GM19025 (cell line): Measurements from ENCODE around the gene WDR90.
A peak's percentile ranks its signal among the peaks of the same experiment; 100 is the strongest.

Experiments
- ATAC-seq: cut with Tn5 transposase; IDR thresholded peaks from one replicate; pipeline ENCODE4 v1.9.1; 2021; ENCODE audit warnings: mild to moderate bottlenecking, low read depth, moderate library complexity; ENCODE audit not compliant: unreplicated experiment

The WDR90 gene

DNA sequence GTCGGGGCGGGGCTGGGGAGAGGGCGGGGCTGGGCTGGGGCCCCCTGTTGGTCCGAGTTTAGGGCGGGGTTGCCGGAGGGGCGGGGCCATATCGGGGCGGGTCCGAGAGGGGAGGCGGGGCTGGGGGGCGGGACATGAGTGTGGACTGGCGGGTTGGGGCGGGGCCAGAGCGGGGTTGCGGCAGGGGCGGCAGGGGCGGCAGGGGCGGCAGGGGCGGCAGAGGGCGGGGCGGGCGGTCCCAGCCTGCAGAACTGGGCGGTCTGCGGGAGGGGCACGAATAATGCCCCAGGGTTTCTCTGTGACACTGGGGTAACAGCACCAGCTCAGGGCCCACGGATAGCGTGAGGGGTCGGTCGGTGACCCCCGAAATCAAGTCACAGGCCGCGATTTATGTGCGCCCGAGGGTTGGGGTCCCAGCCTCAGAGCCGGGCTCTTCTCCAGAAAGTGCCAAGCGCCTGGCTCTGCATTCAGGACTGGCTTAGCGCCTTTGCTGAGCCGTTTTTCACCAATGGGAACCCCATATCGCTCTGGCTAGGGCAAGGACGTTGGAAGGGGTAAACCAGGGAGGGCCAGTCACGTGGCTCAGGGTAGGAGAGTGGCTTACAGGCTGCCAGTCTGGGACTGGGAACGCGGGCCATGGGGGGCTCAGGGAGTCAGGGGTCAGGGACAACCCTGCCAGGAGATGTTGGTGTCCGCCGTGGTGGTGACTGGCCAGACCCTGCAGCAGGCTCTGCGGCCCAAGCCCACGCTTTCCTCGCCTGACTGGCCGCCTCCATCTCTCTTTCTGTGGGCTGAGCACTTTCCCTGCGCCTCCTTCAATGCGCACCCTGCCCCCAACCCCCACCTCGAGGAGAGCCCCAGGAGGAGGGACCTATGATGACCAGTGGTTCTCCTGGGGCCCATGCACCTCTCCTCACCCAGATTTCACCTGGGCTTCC lies 11.8 kb upstream of the WDR90 start:
- ATAC-seq, result no peak

DNA sequence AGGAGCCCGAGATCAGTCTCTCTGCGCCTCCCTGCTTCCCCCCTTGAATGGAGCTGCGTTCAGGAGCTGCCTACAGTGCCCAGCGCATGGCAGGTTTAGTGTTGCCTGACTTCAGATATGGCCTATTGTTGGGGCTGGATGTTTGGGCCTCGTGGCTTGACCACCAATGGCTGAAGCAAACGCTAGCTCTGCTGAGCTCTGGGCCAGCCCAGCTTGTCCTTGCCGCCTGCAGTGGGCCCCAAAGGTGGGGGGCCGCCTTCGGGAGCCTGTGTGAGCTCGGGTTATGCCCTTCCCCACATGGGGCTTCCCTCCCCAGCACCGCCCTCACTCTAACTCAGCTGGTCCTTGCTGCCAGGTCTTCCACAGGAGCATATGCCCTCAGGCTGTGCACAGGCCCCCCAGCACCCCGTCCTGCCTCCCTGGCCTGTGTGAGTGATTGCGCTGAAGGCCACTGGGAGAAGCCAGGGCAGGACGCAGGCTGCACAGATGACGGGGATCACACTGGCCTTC lies 11.1 kb upstream of the WDR90 start:
- no peak for ATAC-seq

DNA sequence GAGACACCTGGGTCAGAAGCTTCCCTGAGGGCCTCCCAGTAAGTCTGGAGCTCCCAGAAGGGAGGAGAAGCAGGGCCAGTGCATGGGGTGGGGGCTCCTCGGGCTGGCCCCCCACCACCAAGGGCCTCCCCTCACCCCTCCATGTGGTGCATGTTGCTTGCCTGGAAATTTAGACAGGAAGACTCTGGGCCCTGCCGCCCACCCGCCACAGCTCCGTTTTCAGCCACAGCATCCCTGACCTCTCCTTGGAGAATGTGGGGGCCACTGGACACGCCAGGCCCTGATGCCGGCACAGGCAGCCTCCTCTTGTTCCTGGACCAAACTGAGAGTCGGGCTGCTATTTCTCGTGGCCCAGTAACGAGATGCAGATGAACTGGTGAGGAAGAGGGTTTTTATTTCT lies 10.3 kb upstream of the WDR90 start:
- ATAC-seq, result no peak

DNA sequence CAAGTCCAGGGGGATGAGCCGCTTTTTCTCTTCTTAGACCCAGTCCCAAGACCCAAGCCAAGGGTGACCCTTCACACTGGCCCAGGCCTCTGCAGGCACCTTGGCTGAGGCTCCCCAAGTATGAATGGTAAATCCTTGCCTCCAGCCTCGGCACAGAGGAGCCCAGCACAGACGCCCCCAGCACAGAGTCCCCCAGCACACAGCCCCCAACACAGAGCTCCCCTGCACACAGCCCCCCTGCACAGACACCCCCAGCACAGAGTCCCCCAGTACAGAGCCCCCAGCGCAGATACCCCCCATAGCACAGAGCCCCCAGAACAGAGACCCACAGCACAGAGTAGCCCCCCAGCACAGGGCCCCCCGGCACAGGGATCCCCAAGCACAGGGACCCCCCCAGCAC lies 8.6 kb upstream of the WDR90 start:
- ATAC-seq, result no peak

DNA sequence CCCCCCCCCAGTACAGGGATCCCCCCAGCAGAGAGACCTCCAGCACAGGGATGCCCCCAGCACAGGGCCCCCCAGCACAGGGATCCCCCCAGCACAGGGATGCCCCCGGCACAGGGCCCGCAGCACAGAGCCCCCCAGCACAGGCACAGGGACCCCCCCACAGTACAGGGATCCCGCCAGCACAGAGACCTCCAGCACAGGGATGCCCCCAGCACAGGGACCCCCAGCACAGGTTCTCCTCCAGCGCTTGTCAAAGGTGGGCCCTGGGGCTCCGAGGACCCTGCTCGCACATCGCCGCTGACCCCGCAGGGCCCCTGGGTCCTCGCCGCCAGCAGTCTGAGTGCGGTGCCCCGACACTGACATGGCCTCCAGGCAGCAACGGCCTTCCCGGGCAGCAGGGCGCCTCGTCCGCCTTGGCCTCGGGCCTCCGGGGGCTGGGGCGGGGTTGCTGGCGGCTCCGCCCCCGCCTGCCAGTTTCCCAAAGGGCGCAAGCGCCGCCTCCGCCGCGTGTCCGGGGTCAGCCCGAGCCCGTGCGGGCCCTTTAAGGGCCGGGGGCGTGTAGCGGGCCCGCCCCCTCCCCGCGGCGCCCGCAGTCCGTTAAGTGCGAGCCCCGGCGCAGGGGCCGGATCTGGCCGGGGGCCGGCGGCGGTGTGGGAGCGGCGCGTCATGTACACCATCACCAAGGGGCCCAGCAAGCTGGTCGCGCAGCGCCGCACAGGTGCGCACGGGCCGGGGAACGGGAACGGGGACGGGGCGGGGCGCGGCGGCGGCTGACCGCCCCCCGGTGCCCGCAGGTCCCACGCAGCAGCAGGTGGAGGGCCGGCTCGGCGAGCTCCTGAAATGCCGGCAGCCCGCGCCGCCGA lies 7.6 kb upstream of the WDR90 start, which contains the start of gene MCRIP2:
Gene MCRIP2 (plus strand): TSS at position 503 of the 863 bp plus-strand sequence. CDS start 164 bp downstream, at position 667.
- ATAC-seq, result peak; percentile 43

DNA sequence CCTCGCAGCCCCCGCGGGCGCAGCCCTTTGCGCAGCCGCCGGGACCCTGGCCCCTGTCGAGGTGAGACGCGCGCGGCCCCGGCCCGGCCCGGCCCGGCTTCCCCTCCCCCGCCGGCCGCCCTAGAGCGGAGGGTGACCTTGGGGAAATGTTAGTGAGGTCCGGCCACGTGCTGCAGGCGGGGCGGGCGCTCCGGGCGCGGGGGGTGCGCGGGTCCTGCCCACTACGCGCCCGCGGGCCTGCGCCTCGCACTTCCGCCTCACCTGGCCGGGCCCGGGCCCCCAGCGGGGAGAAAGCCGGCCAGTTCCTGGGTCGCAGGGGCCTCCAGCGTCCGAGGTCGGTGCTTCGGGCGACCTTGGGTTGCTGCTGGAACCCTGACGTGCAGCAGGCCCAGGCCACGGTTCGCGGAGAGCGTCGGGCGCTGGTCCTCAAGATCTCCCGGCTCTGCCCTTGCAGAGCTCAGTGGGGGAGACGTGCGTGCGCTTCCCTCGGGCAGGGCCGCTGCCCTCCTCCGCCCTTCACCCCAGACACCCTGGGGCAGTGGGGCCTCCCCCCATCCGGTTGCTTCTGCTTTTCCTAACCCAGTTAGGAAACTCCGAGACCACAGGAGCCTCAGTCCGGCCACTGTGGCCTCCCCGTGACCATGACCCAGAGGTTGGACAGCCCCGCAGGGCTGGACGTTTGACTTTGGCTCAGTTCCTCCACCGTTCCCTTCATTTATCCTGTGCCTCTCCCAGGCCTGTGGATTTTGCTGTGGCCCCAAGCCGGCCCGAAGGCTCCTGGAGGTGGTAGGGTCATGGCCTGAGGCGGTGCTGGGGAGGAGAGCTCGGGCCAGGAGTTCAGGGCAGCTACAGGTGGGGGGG lies 6.7 kb upstream of the WDR90 start:
- ATAC-seq, result peak; percentile 44

DNA sequence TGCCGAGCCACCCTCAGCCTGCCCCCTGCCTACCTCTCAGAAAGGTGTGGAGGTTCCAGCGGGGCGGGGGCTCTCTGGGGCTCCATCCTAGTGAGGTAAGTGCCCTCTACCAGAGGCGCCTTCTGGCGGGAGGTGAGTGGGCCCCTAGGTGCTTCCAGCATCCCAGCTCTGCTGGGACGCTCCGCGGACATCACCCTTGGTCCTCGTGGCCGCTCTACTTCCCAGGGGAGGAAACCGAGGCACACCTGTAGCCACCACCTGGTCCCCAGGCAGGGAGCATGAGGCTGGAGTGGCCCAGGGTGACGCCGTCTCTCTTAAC lies 6.2 kb upstream of the WDR90 start:
- ATAC-seq, result no peak

DNA sequence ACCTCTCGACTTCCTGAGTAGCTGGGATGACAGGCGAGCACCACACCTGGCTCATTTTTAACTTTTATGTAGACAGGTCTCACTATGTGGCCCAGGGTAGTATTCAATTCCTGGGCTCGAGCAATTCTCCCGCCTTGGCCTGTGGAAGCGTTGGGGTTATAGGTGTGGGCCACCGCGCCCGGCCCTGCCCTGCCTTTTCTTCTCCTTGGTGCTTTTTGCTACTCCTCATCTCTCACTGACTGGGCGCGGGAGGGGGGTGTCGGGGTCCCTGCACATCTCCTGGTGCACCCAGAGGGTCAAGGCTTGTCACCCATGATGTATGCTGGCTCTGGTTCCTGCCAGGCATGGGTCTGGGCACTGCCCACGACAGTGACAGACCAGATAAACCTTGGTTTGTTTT lies 4.6 kb upstream of the WDR90 start:
- ATAC-seq, result no peak

DNA sequence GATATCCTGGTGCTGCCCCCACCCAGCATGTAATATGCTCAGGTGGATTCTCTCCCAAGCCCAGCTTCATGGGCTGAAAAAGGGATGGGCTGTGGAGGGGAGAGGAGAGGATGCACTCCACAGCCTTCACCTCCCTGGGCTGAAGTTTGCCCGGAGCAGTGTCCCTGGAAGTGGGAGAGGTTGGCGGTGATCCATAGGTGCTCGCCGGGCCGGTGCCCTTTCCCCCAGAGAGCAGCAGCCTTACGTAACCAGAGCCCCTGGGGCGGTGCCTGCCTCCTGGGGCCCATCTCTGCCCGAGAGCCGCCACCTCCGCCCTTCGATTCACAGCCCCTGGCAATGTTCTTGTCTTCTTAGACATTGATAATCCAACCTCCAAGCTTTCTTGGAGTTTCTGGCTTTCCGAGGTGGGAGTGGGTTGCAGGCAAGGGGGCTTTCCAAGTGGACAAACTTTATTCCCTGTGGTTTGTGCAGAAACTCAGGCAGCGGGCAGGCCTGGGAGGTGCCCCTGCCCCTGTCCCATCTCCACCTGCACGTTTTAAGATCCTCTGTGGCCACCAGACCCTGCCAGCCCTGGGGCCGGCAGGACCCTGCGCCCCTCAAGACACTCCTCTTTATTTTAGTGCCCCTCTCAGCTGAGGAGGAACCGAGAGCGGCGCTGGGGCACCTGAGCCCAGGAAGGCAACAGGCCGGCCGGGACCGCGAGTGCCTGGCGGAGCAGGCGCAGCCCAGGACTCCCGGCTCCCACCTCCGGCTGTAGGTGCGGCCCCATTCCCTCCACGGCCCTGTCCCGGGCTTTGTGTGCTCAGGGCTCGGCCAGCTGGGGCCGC lies 3.1 kb upstream of the WDR90 start:
- ATAC-seq, result no peak

DNA sequence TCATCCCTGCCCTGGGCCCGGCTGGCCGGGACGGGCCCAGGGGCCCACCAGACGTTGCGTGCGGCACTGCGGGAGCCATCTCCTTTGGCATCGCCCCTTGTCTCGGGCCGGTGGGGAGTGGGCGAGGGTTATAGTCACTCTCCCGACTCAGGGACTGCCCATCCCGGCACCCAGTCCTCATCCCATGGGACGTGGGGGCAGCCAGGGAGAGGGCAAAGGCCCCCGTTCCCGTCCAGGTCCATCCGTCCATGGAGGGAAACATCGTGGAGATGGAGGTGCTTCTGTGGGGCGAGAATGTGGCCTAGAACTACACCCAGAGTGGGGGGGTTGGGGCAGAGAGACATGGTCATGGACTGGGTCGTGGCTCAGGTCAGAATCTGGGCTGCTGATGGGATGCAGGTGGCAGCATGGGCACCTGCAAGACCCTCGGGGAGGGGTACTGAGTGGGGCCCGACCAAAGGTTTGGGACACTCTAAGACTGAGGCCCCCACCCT lies 2.4 kb upstream of the WDR90 start:
- ATAC-seq, result no peak

DNA sequence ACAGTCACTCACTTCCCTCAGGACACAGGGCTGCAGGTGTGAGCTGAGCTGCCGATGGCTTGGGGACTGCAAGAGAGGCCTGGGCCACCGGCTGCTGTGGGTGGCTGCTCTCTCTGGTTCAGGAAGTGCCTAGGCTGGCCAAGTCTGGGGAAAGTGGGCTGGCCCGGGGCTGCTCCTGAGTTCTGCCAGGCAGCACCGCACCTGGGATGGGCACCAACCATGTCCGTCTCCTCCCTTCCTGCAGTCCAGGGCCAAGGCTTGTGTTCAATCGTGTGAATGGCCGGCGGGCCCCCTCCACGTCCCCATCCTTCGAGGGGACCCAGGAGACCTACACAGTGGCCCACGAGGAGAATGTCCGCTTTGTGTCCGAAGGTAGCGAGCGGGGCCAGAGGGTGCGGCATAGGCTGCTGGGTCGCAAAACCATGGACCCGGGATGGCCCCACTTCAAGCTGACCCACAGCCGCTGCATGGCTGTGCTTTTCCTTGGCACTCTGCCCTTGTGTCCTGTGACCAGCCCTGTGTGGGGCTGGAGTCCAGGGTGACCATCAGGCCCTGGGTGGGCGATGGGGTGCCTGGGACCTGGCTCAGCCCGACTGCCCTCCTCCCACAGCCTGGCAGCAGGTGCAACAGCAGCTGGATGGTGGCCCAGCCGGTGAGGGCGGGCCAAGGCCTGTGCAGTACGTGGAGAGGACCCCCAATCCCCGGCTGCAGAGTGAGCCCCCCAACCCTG lies 1.8 kb upstream of the WDR90 start:
- ATAC-seq, result no peak

DNA sequence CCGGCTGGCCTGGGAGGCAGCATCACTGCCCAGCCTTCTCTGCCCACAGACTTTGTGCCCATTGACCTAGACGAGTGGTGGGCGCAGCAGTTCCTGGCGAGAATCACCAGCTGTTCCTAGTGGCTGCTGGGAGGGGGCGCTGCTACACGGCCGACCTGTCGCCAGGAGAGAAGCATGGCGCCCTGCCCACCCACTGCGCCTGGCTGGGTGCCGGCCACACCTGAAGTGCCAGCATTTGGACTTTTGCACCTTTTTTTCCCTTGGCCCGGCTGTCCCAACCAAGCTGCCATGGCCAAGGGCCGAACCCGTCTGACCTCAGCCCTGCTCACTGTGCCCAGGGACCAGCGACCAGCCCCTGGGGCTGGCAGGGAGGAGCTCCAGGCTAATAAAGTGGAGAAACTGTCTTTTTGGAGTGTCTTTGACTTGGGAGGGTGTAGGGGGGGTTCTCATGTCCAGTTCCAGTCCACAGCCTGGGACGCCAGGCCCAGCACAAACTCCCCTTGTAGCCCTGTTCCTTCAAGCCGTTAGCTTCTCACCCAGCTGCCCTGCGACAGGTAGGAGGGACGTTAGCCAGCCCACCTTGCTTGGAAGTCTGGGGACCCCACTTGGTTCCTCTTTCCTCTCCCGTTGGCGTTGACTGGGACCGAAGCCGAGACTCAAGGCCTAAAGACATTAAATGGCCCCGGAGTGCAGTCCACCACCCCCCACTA lies 939 bp upstream of the WDR90 start:
- ATAC-seq, result no peak

DNA sequence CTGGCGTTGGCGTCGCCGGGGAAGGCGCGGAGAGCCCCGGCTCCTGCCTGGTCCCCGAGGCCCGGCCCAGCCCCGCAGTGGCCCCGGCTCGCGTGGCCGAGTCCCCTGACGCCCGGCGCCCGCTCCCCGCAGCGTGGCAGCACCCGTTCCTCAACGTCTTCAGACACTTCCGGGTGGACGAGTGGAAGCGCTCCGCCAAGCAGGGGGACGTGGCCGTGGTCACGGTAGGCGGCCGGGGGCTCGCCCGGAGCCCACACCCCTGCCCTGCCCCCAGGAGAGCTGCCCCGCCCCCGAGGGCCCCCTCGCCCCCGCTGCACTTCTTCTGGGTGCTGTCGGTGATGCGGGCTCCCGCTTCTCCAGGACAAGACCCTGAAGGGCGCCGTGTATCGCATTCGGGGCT lies 466 bp downstream of the WDR90 start:
- peak; percentile 8 for ATAC-seq

DNA sequence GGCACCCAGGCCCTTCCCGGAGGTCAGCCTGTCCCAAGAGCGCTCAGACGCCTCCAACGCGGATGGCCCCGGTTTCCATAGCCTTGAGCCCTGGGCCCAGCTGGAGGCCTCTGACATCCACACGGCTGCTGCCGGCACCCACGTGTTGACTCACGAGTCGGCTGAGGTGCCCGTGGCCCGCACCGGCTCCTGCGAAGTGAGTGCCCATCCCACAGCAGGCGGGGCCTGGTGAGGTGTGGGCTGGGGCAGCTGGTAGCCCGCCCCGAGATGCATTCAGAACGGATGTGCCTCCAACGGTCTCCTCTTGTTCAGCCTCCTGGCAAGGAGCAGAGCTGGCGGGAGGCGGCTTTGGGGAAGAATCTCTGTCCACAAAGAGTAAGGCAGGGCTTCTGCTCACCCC lies 2.7 kb downstream of the WDR90 start:
- no peak for ATAC-seq

DNA sequence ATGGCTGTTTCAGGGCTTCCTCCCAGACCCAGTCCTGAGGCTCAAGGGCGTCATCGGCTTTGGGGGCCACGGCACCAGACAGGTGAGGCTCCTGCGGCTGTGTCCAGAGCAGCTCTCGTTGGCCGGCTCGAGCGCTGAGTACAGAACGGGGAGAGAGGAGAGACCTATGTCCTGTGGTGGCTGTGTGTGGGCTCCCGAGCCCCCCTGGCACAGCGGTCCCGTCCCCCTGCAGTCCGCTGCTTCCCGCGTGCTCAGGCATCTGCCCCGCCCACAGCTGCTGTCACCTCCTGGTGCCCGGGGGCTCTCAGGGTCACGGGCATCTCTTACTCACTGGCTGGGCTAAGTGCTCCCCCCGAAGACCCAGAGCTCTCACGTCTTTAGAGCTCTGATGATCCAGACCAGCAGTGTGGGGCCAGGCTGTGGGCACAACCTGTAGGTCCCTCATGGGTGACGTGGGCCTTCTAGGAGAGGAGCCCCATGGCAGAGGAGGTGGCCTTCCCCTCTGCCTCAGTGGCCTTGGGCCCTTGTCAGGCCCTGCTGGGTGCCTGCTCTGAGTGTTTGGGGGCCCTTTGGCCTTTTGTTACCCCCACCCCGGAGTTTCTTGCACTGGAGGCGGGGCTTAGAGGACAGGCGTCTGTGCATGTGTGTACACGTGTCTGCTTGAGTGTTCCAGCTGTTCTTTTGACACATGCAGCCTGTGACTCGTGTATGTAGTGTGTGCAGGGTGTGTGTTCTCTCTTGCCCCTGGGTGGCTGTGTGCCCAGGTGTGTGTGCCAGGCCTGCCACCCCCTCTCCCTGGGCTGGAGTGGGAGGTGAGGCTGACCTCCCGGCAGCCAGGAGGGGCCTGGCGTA lies 3.5 kb downstream of the WDR90 start:
- no peak for ATAC-seq

DNA sequence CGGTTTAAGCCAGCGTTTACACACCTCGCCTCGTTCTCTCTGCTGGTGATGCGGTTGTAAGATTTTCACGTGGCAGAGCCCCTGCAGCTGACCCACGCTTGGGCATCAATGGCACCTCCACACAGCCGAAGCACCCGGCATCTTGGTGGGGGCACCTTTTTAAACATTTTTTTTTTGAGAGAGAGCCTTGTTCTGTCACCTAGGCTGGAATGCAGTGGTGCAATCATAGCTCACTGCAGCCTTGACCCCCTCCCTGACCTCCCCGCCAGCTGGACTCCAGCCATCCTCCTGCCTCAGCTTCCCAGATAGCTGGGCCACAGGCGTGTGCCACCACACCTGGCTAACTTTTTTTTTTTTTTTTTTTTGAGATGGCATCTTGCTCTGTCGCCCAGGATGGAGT lies 4.9 kb downstream of the WDR90 start:
- no peak for ATAC-seq

DNA sequence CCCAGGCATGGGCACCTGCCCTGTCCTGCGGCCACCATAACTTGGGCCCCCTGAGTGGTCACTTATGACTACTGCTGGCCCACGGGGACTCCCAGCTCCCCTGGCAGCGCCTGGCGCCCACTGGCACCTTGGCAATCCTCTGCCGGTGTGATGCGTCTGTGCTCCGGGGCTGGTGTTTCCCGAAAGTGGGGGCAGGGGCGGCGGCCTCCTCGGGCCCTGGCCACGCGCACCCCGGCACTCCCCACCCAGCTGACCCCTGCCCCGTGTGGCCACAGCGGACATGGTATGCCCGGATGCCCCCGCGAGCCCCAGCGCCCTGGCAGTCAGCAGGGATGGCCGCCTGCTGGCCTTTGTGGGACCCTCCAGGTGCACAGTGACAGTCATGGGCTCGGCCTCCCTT lies 8.3 kb downstream of the WDR90 start:
- no peak for ATAC-seq
